ENCODE results near the gene VAT1L.

GRCh38 chr16:78007121-78007520 is 218.8 kb downstream of the VAT1L start:
- TF ChIP-seq CTCF (IDR thresholded peaks at IDR 0.05; ENCODE audit: low read depth, low read length, missing input control) (no peak), JUND (IDR thresholded peaks at IDR 0.05) (no peak), HNF4A (conservative IDR thresholded peaks at IDR 0.05) (no peak), GABPA (IDR thresholded peaks at IDR 0.05 in 1 of 2, conservative IDR thresholded peaks at IDR 0.05 in 1 of 2) (no peak), REST (IDR thresholded peaks at IDR 0.05) (no peak)
